OCI-LY1 (cell line): ENCODE data around the gene TTC28.

Source experiments
- H2AFZ ChIP-seq: fragments of 200-600 bp; sonication (generic), shearing (Covaris generic); 2 replicates; pipeline ENCODE4 v1.6.0; 2014; ENCODE audit warnings: antibody characterized with exemption, mild to moderate bottlenecking, low read length
- H3F3A ChIP-seq: fragments of 200-600 bp; sonication (generic), shearing (Covaris generic); 2 replicates; pipeline ENCODE4 v1.6.0; 2014; ENCODE audit warnings: mild to moderate bottlenecking, antibody characterized with exemption, low read length, moderate library complexity; ENCODE audit not compliant: insufficient read depth
- H3K27ac ChIP-seq: fragments of 200-600 bp; sonication (generic); 2 replicates; pipeline ENCODE4 v1.5.1; 2014; ENCODE audit warnings: low read length, mixed run types, mild to moderate bottlenecking, low read depth; ENCODE audit not compliant: poor library complexity, severe bottlenecking
- H3K27me3 ChIP-seq: fragments of 200-600 bp; sonication (generic); 2 replicates; pipeline ENCODE4 v1.6.0; 2014; ENCODE audit warnings: antibody characterized with exemption, mild to moderate bottlenecking, low read length, moderate library complexity; ENCODE audit not compliant: insufficient read depth
- H3K36me3 ChIP-seq: fragments of 200-600 bp; sonication (generic); 2 replicates; pipeline ENCODE4 v1.6.1; 2014; ENCODE audit warnings: mild to moderate bottlenecking, antibody characterized with exemption, low read length, moderate library complexity, mixed read lengths; ENCODE audit not compliant: insufficient read depth
- H3K4me1 ChIP-seq: fragments of 200-600 bp; sonication (generic); 2 replicates; pipeline ENCODE4 v1.5.1; 2014; ENCODE audit warnings: mild to moderate bottlenecking, low read length, moderate library complexity; ENCODE audit not compliant: insufficient read depth, severe bottlenecking
- H3K4me2 ChIP-seq: fragments of 200-600 bp; sonication (generic), shearing (Covaris generic); 2 replicates; pipeline ENCODE4 v1.6.1; 2014; ENCODE audit warnings: low read length
- H3K4me3 ChIP-seq: fragments of 200-600 bp; sonication (generic); 2 replicates; pipeline ENCODE4 v1.5.1; 2014; ENCODE audit warnings: low read length, low read depth, mild to moderate bottlenecking, mixed read lengths; ENCODE audit not compliant: poor library complexity, severe bottlenecking
- H3K79me2 ChIP-seq: fragments of 200-600 bp; shearing (Covaris generic); 2 replicates; pipeline ENCODE4 v1.6.1; 2016; ENCODE audit warnings: mixed run types, low read length, mixed read lengths; ENCODE audit not compliant: insufficient read depth
- H3K9ac ChIP-seq: fragments of 200-600 bp; sonication (generic), shearing (Covaris generic); 2 replicates; pipeline ENCODE4 v1.6.1; 2014; ENCODE audit warnings: mild to moderate bottlenecking, low read length, mixed read lengths
- H3K9me2 ChIP-seq: fragments of 200-600 bp; sonication (generic), shearing (Covaris generic); 2 replicates; pipeline ENCODE4 v1.6.1; 2014; ENCODE audit warnings: low read depth, mild to moderate bottlenecking, low read length, mixed read lengths
- H3K9me3 ChIP-seq: fragments of 200-600 bp; shearing (Covaris generic); 2 replicates; pipeline ENCODE4 v1.6.1; 2014; ENCODE audit warnings: low read length, mixed read lengths
- H4K20me1 ChIP-seq: fragments of 200-600 bp; sonication (generic), shearing (Covaris generic); 2 replicates; pipeline ENCODE4 v1.6.0; 2016; ENCODE audit warnings: mild to moderate bottlenecking, low read length; ENCODE audit not compliant: insufficient read depth
- CTCF ChIP-seq: fragments of 200-600 bp; sonication (generic), shearing (Covaris generic); IDR thresholded peaks from 2 replicates; pipeline ENCODE4 v1.5.1; 2017; ENCODE audit warnings: mild to moderate bottlenecking, antibody characterized with exemption, low read length, moderate library complexity, mixed read lengths
- EZH2 ChIP-seq: fragments of 200-600 bp; sonication (generic), shearing (Covaris generic); IDR thresholded peaks from 2 replicates; pipeline ENCODE4 v1.8.0; 2017; ENCODE audit warnings: borderline replicate concordance, mixed run types, mild to moderate bottlenecking, antibody characterized with exemption, low read length, moderate library complexity, mixed read lengths

The TTC28 gene

GRCh38 chr22:28397306-28397705, 282.3 kb downstream of the TTC28 start:
- Histone ChIP-seq H3K79me2 (no peaks in the 10 kb centered on the region), H2AFZ (no peak overlapping the region), H3K4me2 (no peak overlapping the region), H3K4me1 (no peaks in the 10 kb centered on the region), H3F3A (no peaks in the 10 kb centered on the region), H3K9me3 (no peaks in the 10 kb centered on the region), H3K9ac (no peak overlapping the region), H4K20me1 (no peaks in the 10 kb centered on the region), H3K4me3 (no peak overlapping the region), H3K36me3 (no peaks in the 10 kb centered on the region), H3K27me3 (no peaks in the 10 kb centered on the region), H3K27ac (no peak overlapping the region), H3K9me2 (no peaks in the 10 kb centered on the region)
- TF ChIP-seq EZH2 (no peak), CTCF (no peak)

GRCh38 chr22:28395920-28396753, 283.5 kb downstream of the TTC28 start:
- Histone ChIP-seq H3K79me2 (no peaks in the 10 kb centered on the region), H3K9me2 (no peaks in the 10 kb centered on the region), H3K36me3 (no peaks in the 10 kb centered on the region), H3K9me3 (no peaks in the 10 kb centered on the region), H2AFZ (no peak overlapping the region), H3K27me3 (no peaks in the 10 kb centered on the region), H3K4me1 (no peaks in the 10 kb centered on the region), H3K27ac (no peak overlapping the region), H3K4me3 (no peak overlapping the region), H3K9ac (no peak overlapping the region), H4K20me1 (no peaks in the 10 kb centered on the region), H3F3A (no peaks in the 10 kb centered on the region), H3K4me2 (no peak overlapping the region)
- TF ChIP-seq CTCF (no peak), EZH2 (no peak)

GRCh38 chr22:28395520-28395919, 284.1 kb downstream of the TTC28 start:
- H3K9me2 ChIP-seq: no peaks in the 10 kb centered on the region
- H3K4me1 ChIP-seq: no peaks in the 10 kb centered on the region
- no peaks in the 10 kb centered on the region for H3K79me2 ChIP-seq
- H4K20me1 ChIP-seq: no peaks in the 10 kb centered on the region
- no peaks in the 10 kb centered on the region for H3K27me3 ChIP-seq
- no peak overlapping the region for H3K27ac ChIP-seq
- H3K36me3 ChIP-seq: no peaks in the 10 kb centered on the region
- H3K9me3 ChIP-seq: no peaks in the 10 kb centered on the region
- H2AFZ ChIP-seq: no peak overlapping the region
- H3K4me3 ChIP-seq: no peak overlapping the region
- H3K9ac ChIP-seq: no peak overlapping the region
- no peak overlapping the region for H3K4me2 ChIP-seq
- TF ChIP-seq EZH2: no peak
- TF ChIP-seq CTCF: no peak
- H3F3A ChIP-seq: no peaks in the 10 kb centered on the region
